OCI-LY3 (cell line): Measurements from ENCODE around the gene TNNC2.

Experiments
- CTCF ChIP-seq: fragments of 200-600, 300-600 bp; sonication (generic); IDR thresholded peaks from 2 replicates; pipeline ENCODE4 v1.5.1; 2014; ENCODE audit warnings: antibody characterized with exemption, low read length, low read depth
- EZH2phosphoT487 ChIP-seq: fragments of 200-600 bp; shearing (Covaris generic); IDR thresholded peaks from 2 replicates; pipeline ENCODE4 v1.6.1; 2018; ENCODE audit warnings: antibody characterized with exemption, mixed run types, low read depth

DNA sequence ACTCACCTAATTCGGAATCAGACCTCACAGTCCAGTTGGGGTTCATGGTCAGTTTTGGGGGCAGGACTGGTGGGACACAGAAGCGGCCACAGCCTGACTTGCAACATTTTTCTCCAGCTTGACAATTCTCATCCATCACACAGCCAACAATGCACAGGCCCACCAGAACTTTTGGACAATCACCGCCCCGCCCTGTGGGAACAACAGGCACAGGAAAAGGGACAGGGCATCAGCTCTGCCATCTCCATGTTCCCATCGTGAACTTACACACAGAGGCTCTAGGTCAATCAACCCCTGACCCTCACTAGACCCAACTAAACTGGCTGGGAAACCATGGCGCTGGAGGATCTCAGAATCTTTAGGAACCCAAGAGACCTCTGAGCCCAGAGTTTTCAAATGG is 51.7 kb downstream of the TNNC2 start:
- TF ChIP-seq CTCF (no peak), EZH2phosphoT487 (no peak)
